ENCODE data around the gene SMURF1.

The SMURF1 gene

DNA sequence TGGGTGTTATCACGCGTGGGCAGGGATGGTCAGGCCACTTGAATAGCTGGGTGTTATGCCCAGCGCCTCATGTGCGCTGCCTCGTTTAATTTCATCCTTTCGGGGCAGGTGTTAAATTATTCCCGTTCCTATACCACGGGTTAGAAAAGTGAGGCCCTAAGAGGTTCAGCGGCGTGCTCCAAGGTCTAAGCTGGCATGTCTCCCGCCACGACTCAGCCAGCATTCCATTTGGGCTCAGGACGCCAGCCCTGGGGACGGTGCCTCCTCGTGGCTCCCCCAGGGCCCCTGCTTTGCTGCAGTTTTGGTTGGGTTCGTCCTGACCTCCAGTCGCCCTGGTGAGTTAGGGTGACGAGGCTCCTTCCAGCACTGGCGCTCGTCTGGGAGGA lies 141.1 kb downstream of the SMURF1 start:
- no peak for DNase-seq (ENCODE audit: low read depth)
- no peak for TF ChIP-seq CTCF (IDR thresholded peaks at IDR 0.05; ENCODE audit: insufficient read depth, low read depth, low read length, missing control alignments)
- H3K4me3 ChIP-seq (ENCODE audit: low read depth, low read length), result no peak overlapping the region

- DNase-seq (ENCODE audit: low read depth), result no peak
- no peak for TF ChIP-seq CTCF (IDR thresholded peaks at IDR 0.05; ENCODE audit: insufficient read depth, low read depth, low read length, missing control alignments)
- no peak overlapping the region for H3K4me3 ChIP-seq (ENCODE audit: low read depth, low read length)
These were observed 141.6 kb downstream of the SMURF1 start for GRCh38 chr7:99002148-99002826.

GRCh38 chr7:99001482-99002147 lies 142.3 kb downstream of the SMURF1 start:
- TF ChIP-seq CTCF (IDR thresholded peaks at IDR 0.05; ENCODE audit: insufficient read depth, low read depth, low read length, missing control alignments), result no peak
- H3K4me3 ChIP-seq (ENCODE audit: low read depth, low read length), result no peak overlapping the region
- DNase-seq (ENCODE audit: low read depth), result no peak

DNA sequence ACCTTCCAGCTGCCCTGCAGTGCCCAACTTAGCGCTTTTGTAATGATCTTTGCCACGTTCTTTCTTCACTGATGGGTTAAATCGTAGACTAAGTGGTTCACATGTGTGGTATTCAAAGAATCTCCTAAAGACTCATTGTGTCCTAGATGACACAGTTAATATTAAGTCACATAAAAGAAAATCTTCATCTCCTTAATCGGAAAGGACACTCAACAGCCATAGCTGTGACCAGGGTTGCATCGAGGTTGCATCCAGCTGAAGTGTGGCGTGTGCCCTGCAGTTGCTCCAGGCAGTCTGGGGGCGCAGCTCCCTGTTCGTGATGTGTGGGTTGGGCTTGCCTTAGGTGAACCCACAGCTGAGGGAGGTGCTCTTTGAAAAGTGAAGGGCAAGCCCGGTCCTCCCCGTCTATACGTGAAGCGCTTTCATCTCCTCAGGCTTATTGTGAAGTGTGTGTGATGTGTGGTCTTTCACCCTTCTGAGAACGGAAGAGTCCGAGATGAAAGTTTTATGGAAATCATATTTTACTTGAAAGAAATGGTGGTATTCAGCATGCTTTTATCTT lies 142.9 kb downstream of the SMURF1 start:
- H3K4me3 ChIP-seq (ENCODE audit: low read depth, low read length), result no peak overlapping the region
- DNase-seq (ENCODE audit: low read depth), result no peak
- TF ChIP-seq CTCF (IDR thresholded peaks at IDR 0.05; ENCODE audit: insufficient read depth, low read depth, low read length, missing control alignments), result no peak

DNA sequence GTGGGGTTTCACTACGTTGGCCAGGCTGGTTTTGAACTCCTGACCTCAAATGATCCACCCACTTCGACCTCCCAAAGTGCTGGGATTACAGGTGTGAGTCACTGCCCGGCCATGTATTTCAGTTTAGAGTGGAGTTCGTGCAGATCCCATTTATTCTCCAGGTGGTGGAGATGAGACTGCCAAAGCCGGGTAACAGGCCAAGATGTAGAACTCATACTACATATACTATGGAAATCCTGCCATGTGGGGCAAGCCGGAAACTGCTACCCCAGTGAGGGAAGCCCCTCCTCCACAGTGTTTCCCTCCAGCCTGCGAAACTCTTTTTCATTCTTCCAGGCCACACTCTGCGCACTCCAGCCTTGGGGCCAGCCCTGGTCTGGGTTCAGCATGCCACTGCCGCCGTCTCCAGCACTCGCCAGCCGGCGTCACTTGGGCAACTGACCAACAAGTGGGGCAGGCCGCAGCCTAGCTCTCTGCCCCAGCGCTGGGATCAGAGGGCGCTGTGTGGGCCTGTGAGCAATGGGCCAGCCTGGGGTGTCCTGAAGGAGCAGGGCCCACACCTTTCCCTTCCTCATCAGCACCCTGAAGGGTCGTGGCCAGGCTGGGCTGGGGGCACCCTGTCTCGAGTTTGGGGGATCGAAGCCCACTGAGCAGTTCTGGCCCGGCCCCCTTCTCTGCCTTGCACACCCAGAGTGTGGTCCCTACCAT lies 143.6 kb downstream of the SMURF1 start:
- no peak for DNase-seq (ENCODE audit: low read depth)
- no peak overlapping the region for H3K4me3 ChIP-seq (ENCODE audit: low read depth, low read length)
- TF ChIP-seq CTCF (IDR thresholded peaks at IDR 0.05; ENCODE audit: insufficient read depth, low read depth, low read length, missing control alignments), result no peak

GRCh38 chr7:98998821-98999725 lies 144.8 kb downstream of the SMURF1 start:
- no peak for DNase-seq (ENCODE audit: low read depth)
- H3K4me3 ChIP-seq (ENCODE audit: low read depth, low read length), result no peak overlapping the region
- no peak for TF ChIP-seq CTCF (IDR thresholded peaks at IDR 0.05; ENCODE audit: insufficient read depth, low read depth, low read length, missing control alignments)

All from GM12865 (cell line).